ENCODE results near the gene TM4SF4.
A peak's percentile ranks its signal among the peaks of the same experiment; 100 is the strongest.

The TM4SF4 gene

DNA sequence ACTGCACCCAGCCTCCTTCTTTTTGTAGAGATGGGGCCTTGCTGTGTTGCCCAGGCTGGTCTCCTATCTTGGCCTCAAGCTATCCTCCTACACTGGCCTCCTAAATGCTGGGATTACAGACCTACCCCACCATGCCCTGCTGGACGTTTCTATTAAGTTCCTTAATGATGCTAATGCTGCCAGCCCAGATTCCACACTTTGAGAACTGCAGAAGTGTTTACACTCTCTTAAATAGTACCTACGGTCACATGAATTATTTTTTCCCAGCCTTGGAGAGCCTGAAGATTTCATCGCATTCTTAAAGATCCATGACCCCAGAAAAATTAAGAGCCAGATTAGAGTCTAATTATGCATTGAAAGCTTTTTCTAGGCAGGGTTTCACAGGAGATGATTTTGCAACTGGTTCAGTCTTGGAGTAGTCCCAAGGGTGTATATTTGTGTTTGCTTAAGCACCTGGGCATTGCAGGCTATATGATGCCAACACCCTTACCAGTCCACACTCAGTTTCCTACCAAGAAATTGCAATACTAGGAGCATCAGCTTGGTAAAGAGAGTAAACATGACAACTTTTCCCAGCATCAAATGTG, 36.6 kb downstream of the TM4SF4 start:
- DNase-seq (ENCODE audit: low read depth) = no peak
- TF ChIP-seq, protein P1, sequence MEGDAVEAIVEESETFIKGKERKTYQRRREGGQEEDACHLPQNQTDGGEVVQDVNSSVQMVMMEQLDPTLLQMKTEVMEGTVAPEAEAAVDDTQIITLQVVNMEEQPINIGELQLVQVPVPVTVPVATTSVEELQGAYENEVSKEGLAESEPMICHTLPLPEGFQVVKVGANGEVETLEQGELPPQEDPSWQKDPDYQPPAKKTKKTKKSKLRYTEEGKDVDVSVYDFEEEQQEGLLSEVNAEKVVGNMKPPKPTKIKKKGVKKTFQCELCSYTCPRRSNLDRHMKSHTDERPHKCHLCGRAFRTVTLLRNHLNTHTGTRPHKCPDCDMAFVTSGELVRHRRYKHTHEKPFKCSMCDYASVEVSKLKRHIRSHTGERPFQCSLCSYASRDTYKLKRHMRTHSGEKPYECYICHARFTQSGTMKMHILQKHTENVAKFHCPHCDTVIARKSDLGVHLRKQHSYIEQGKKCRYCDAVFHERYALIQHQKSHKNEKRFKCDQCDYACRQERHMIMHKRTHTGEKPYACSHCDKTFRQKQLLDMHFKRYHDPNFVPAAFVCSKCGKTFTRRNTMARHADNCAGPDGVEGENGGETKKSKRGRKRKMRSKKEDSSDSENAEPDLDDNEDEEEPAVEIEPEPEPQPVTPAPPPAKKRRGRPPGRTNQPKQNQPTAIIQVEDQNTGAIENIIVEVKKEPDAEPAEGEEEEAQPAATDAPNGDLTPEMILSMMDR (conservative IDR thresholded peaks at IDR 0.05; ENCODE audit: low read length) = no peak
- H3K4me3 ChIP-seq (ENCODE audit: low read length) = no peak overlapping the region

DNA sequence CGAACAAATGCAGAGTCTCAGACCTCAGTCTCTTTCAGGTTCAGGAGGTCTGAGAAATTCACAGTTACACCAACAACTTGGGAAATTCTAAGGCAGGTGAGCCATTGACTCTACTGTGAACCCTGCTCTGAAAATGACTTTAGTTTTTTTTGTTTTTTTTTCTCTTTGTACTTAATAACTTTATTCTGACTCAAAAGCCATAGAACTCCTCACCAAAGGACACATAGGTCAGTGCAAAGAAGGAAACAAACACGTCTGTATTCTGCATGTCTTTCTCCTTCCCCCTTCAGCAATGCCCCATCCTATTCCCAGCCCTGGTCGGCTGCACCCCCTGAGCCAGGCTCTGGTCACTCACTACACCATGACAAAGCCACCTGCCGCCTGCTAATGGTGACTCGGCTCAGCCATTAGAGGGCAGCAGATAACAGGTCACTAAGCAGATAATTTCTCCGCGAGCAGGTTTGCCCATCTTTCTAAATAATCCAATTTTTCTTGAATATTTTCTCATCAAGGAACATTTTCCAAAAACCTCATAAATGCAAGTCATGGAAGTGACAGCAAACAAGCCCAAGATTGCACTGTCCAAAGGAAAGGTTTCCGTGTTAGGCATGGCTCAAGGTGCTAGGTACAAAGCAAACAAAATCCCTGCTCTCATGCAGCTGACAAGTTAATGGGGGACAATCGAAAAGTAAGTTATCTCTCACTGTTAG, 37.7 kb downstream of the TM4SF4 start:
- DNase-seq (ENCODE audit: low read depth) = peak; percentile 70
- TF ChIP-seq, protein P1 (conservative IDR thresholded peaks at IDR 0.05; ENCODE audit: low read length) = peak; percentile 86
- no peak overlapping the region for H3K4me3 ChIP-seq (ENCODE audit: low read length)

DNA sequence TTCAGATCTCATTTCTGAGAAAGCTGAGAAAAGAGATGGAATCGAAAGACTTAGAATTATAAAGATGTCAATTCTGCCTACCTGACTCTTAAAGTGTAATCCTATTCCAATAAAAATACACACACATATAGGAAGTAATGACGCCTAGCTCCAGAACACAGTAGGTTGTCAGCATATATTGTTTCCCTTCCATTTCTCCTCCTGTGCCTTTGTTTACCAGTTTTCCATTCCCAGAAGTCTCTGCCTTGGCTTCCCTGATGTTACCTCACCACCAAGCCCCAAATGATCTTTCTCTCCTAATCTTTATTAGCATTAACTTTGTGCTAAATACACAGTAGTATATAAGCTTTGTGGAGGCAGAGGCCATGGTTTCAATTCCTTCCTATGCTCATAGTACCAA, 40.0 kb downstream of the TM4SF4 start:
- H3K4me3 ChIP-seq (ENCODE audit: low read length) = no peak overlapping the region
- no peak for DNase-seq (ENCODE audit: low read depth)
- TF ChIP-seq, protein P1 (conservative IDR thresholded peaks at IDR 0.05; ENCODE audit: low read length) = no peak

DNA sequence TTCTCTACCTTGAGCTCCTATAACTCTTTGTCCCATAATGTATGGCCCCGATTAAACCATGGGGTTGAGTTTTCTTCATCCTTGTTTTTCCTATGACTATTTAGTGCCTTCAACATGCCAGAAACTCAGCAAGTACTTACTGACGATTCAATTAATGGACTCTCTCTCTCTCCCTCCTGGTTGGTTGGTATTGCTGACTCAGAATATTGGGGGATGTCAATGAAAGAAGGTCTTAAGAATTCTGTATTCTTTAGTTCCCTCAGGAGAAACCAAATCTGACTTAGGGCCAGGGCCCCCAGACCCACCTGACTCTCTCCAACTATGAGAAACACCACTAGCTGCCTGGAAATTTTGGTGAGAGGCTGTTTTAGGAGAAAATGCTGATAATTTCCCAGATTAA, 40.8 kb downstream of the TM4SF4 start:
- no peak for DNase-seq (ENCODE audit: low read depth)
- TF ChIP-seq, protein P1 (conservative IDR thresholded peaks at IDR 0.05; ENCODE audit: low read length) = no peak
- H3K4me3 ChIP-seq (ENCODE audit: low read length) = no peak overlapping the region

DNA sequence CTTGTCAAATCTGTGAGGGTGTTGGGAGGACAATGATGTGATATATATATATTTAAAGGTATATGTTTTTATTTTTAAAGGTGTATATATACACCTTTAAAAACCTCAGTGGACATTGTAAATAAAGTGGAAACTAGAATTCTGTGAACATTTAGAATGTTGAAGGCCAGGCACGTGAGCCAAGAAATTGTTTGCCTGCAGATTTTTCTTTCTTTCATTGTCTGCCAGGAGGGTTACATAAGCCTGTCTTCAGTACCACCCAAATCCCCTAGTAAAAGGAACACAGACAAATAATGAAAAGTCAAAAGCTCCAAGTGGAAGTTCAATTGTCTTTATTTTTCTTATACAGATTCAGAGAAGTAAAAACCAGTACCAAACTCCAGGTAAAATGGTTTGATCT, 42.4 kb downstream of the TM4SF4 start:
- H3K4me3 ChIP-seq (ENCODE audit: low read length) = no peak overlapping the region
- TF ChIP-seq, protein P1 (conservative IDR thresholded peaks at IDR 0.05; ENCODE audit: low read length) = no peak
- no peak for DNase-seq (ENCODE audit: low read depth)

DNA sequence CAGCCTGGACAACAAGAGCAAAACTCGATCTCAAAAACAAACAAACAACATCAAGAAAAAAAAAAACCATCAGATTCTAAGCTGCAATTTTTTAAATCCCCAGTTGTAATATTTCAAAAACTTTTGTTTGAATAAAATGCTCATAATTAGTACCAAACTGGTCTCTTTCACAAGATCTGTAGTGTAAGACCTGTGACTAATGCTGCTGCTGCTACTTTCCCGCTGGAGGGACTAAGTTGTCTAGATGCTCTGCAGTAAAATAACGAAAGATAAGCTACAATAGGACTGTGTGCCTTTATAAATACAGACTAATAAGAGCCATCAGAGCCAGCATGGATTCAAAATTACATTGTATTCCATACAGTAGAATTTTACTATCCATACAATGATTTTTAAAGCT, 45.4 kb downstream of the TM4SF4 start:
- TF ChIP-seq, protein P1 (conservative IDR thresholded peaks at IDR 0.05; ENCODE audit: low read length) = no peak
- H3K4me3 ChIP-seq (ENCODE audit: low read length) = no peak overlapping the region
- DNase-seq (ENCODE audit: low read depth) = peak; percentile 48
